HepG2 (cell line): ENCODE data around the gene BTRC. TPM values are rescaled to one million over a fixed set of nuclear protein-coding genes. Genes with fewer than 3 reads are reported as not detected.

Experiments
- ARID5B ChIP-seq: IDR thresholded peaks from 2 replicates; pipeline ENCODE4 v1.4.0; 2020; ENCODE audit warnings: mild to moderate bottlenecking, missing genetic modification reagents
- ASH2L ChIP-seq: fragments of 300-600, 200-600 bp; sonication (generic); IDR thresholded peaks from 2 replicates; pipeline ENCODE4 v1.7.0; 2017; ENCODE audit warnings: low read depth, mild to moderate bottlenecking, moderate library complexity, mixed read lengths, low read length; ENCODE audit not compliant: insufficient read length
- CCDC6 ChIP-seq: sonication (generic); formaldehyde crosslinking; IDR thresholded peaks from 2 replicates; pipeline ENCODE4 v1.8.1; 2022; ENCODE audit warnings: mild to moderate bottlenecking, missing genetic modification reagents, moderate library complexity
- CEBPB ChIP-seq: IDR thresholded peaks from 2 replicates; pipeline ENCODE4 v1.6.1; 2011; ENCODE audit warnings: low read depth, low read length, improper control_type of control experiment, borderline replicate concordance
- ETS1 ChIP-seq: sonication (generic); formaldehyde crosslinking; IDR thresholded peaks from 2 replicates; pipeline ENCODE4 v1.4.0; 2020; ENCODE audit warnings: missing genetic modification reagents
- IRF2 ChIP-seq: IDR thresholded peaks from 2 replicates; pipeline ENCODE4 v1.6.1; 2018; ENCODE audit warnings: missing genetic modification reagents, missing compliant biosample characterization
- MED13 ChIP-seq: sonication (generic); formaldehyde crosslinking; IDR thresholded peaks from 2 replicates; pipeline ENCODE4 v1.5.0; 2020; ENCODE audit warnings: missing genetic modification reagents
- NFE2L1 ChIP-seq: sonication (generic); formaldehyde crosslinking; IDR thresholded peaks from 2 replicates; pipeline ENCODE4 v1.4.0; 2020; ENCODE audit warnings: missing genetic modification reagents, mild to moderate bottlenecking, borderline replicate concordance
- REL ChIP-seq: sonication (generic); formaldehyde crosslinking; conservative IDR thresholded peaks from 2 replicates; pipeline ENCODE4 v1.8.0; 2022; ENCODE audit warnings: mild to moderate bottlenecking, missing genetic modification reagents, moderate library complexity
- SAP130 ChIP-seq: IDR thresholded peaks from 2 replicates; pipeline ENCODE4 v1.6.1; 2016; ENCODE audit warnings: low read depth
- TFE3 ChIP-seq: IDR thresholded peaks from 2 replicates; pipeline ENCODE4 v1.6.1; 2016
- TOE1 ChIP-seq: sonication (generic); formaldehyde crosslinking; IDR thresholded peaks from 2 replicates; pipeline ENCODE4 v1.4.0; 2020; ENCODE audit warnings: mild to moderate bottlenecking, missing genetic modification reagents
- ZEB1 ChIP-seq: IDR thresholded peaks from 2 replicates; pipeline ENCODE4 v1.6.1; 2012; ENCODE audit warnings: mild to moderate bottlenecking, low read depth, inconsistent platforms; ENCODE audit not compliant: insufficient replicate concordance
- ZFP36L2 ChIP-seq: sonication (generic); formaldehyde crosslinking; IDR thresholded peaks from 2 replicates; pipeline ENCODE4 v1.4.0; 2020; ENCODE audit warnings: missing genetic modification reagents
- ZNF136 ChIP-seq: sonication (generic); formaldehyde crosslinking; IDR thresholded peaks from 2 replicates; pipeline ENCODE4 v1.8.1; 2022; ENCODE audit warnings: low read depth, mild to moderate bottlenecking, moderate library complexity, missing genetic modification reagents
- ZNF317 ChIP-seq: sonication (generic); formaldehyde crosslinking; IDR thresholded peaks from 2 replicates; pipeline ENCODE4 v1.5.0; 2020; ENCODE audit warnings: mild to moderate bottlenecking, missing genetic modification reagents
- ZNF333 ChIP-seq: sonication (generic); formaldehyde crosslinking; IDR thresholded peaks from 2 replicates; pipeline ENCODE4 v1.4.0; 2020; ENCODE audit warnings: mild to moderate bottlenecking, missing genetic modification reagents, borderline replicate concordance
- ZNF33B ChIP-seq: sonication (generic); formaldehyde crosslinking; IDR thresholded peaks from 2 replicates; pipeline ENCODE4 v1.5.1; 2020; ENCODE audit warnings: mild to moderate bottlenecking, missing genetic modification reagents
- ZNF430 ChIP-seq: sonication (generic); formaldehyde crosslinking; IDR thresholded peaks from 2 replicates; pipeline ENCODE4 v1.9.0; 2021; ENCODE audit warnings: mild to moderate bottlenecking, missing genetic modification reagents
- ZNF747 ChIP-seq: sonication (generic); formaldehyde crosslinking; IDR thresholded peaks from 2 replicates; pipeline ENCODE4 v1.8.1; 2023; ENCODE audit warnings: missing genetic modification reagents, mild to moderate bottlenecking, borderline replicate concordance
- ZNF780A ChIP-seq: sonication (generic); formaldehyde crosslinking; IDR thresholded peaks from 2 replicates; pipeline ENCODE4 v1.8.0; 2022; ENCODE audit warnings: mild to moderate bottlenecking, missing genetic modification reagents, moderate library complexity
- polyA plus RNA-seq, 8 experiments: library from polyadenylated mRNA; depleted of rRNA in 3 of 8; stranded (reverse) in 7 of 8; unstranded in 1 of 8; fragments of >200 nt; fragmentation: Illumina TruSeq in 4 of 8; extraction: Trizol in 4 of 8; gene quantifications; 2 replicates each; pipeline versions ENCODE4 v1.2.1 to v1.2.3, GENCODE V29; 2011 to 2016; ENCODE audit warnings: low read depth in 4 of 8, missing spikeins in 1 of 8, mixed read lengths in 1 of 8; ENCODE audit not compliant: insufficient read depth in 1 of 8
- total RNA-seq, 5 experiments: library from RNA; depleted of rRNA; stranded (reverse); fragments of >200 nt; fragmentation: Illumina TruSeq; extraction: Trizol; gene quantifications; 2 replicates each; pipeline ENCODE4 v1.2.3, GENCODE V29; 2016; ENCODE audit warnings: low read depth in 1 of 5
- TF ChIP-seq, protein P1 (sequence below): sonication (generic); formaldehyde crosslinking; IDR thresholded peaks from 2 replicates; pipeline ENCODE4 v1.4.0; 2020; ENCODE audit warnings: missing genetic modification reagents
- TF ChIP-seq, protein P2 (sequence below): sonication (generic); formaldehyde crosslinking; IDR thresholded peaks from 2 replicates; pipeline ENCODE4 v1.4.0; 2020; ENCODE audit warnings: mild to moderate bottlenecking, missing genetic modification reagents

The BTRC gene
- total and polyA plus RNA-seq, 2 of the 13 experiments (the other 11 are each of a cell fraction or from before 2014, with no cell fraction given): 12.0 to 14.4 TPM

- TF ChIP-seq ZFP36L2 (no peak), ZEB1 (no peak), ZNF333 (CRISPR knock-in tag) (no peak), TOE1 (no peak), CCDC6 (CRISPR knock-in tag) (no peak), ARID5B (CRISPR knock-in tag) (peak; percentile 35; the same call in 1 of the 2 replicates), ZNF136 (no peak), NFE2L1 (no peak), TFE3 (CRISPR knock-in tag) (no peak), ZNF430 (CRISPR knock-in tag) (no peak), ZNF317 (CRISPR knock-in tag) (0 out of 2 replicates have a peak, but pooled peaks have one; percentile 24), REL (no peak), ZNF747 (no peak), CEBPB (no peak), ZNF33B (CRISPR knock-in tag) (no peak), ETS1 (CRISPR knock-in tag) (no peak), ASH2L (peak; percentile 65), IRF2 (CRISPR knock-in tag) (no peak), MED13 (no peak), ZNF780A (no peak), SAP130 (CRISPR knock-in tag) (peak; percentile 30; the same call in 1 of the 2 replicates)
- TF ChIP-seq, protein P1, sequence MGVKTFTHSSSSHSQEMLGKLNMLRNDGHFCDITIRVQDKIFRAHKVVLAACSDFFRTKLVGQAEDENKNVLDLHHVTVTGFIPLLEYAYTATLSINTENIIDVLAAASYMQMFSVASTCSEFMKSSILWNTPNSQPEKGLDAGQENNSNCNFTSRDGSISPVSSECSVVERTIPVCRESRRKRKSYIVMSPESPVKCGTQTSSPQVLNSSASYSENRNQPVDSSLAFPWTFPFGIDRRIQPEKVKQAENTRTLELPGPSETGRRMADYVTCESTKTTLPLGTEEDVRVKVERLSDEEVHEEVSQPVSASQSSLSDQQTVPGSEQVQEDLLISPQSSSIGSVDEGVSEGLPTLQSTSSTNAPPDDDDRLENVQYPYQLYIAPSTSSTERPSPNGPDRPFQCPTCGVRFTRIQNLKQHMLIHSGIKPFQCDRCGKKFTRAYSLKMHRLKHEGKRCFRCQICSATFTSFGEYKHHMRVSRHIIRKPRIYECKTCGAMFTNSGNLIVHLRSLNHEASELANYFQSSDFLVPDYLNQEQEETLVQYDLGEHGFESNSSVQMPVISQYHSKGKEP (CRISPR knock-in tag): no peak
- TF ChIP-seq, protein P2, sequence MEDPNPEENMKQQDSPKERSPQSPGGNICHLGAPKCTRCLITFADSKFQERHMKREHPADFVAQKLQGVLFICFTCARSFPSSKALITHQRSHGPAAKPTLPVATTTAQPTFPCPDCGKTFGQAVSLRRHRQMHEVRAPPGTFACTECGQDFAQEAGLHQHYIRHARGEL (CRISPR knock-in tag): no peak
These were observed 139.9 kb downstream of the BTRC start (continued) for GRCh38 chr10:101493782-101494281.
